WTC11 (cell line): ENCODE results near the gene ABCA1. TPM values are rescaled to one million over a fixed set of nuclear protein-coding genes. Genes with fewer than 3 reads are reported as not detected.

ENCODE experiments used
- ATAC-seq: fragments of 200-7000 bp; cut with Tn5 transposase; 2 replicates; pipeline ENCODE4 v1.10.0; 2021; ENCODE audit warnings: mild to moderate bottlenecking, moderate library complexity
- CTCF ChIA-PET: fragments of 300-600 bp; sonication (Branson Sonifier 250); formaldehyde crosslinking; loops from one replicate; lab custom pipeline; 2021; ENCODE audit warnings: antibody characterized with exemption; lab: Charles Lee
- POLR2A ChIA-PET: fragments of 350-600 bp; sonication (Branson Sonifier 250); formaldehyde crosslinking; loops from one replicate; lab custom pipeline; 2021; ENCODE audit warnings: antibody characterized with exemption; lab: Charles Lee
- DNase-seq: peaks from one replicate; pipeline ENCODE4 v3.0.0; 2021; ENCODE audit warnings: low spot score
- H3K27ac Mint-ChIP-seq: 2 replicates; pipeline ENCODE4 v1.8.0; 2021; ENCODE audit warnings: mixed read lengths
- H3K27me3 Mint-ChIP-seq: 2 replicates; pipeline ENCODE4 v1.8.0; 2021; ENCODE audit warnings: low read depth, mild to moderate bottlenecking, moderate library complexity, mixed read lengths
- H3K36me3 Mint-ChIP-seq: 2 replicates; pipeline ENCODE4 v1.8.0; 2021; ENCODE audit warnings: mixed read lengths
- H3K4me1 Mint-ChIP-seq: 2 replicates; pipeline ENCODE4 v1.8.0; 2022; ENCODE audit warnings: mixed read lengths
- H3K4me3 Mint-ChIP-seq: 2 replicates; pipeline ENCODE4 v1.8.0; 2021; ENCODE audit warnings: mild to moderate bottlenecking, moderate library complexity, mixed read lengths
- H3K9me3 Mint-ChIP-seq: 2 replicates; pipeline ENCODE4 v1.8.0; 2021; ENCODE audit warnings: mixed read lengths
- ARID4B ChIP-seq: sonication (generic); formaldehyde crosslinking; IDR thresholded peaks from 2 replicates; pipeline ENCODE4 v1.8.0; 2023; ENCODE audit warnings: missing genetic modification reagents, mild to moderate bottlenecking, borderline replicate concordance
- ATF6 ChIP-seq: sonication (generic); formaldehyde crosslinking; IDR thresholded peaks from 2 replicates; pipeline ENCODE4 v1.8.1; 2023; ENCODE audit warnings: mild to moderate bottlenecking, missing genetic modification reagents
- FOXJ3 ChIP-seq: sonication (generic); formaldehyde crosslinking; IDR thresholded peaks from 2 replicates; pipeline ENCODE4 v1.9.0; 2021; ENCODE audit warnings: missing genetic modification reagents, mild to moderate bottlenecking, borderline replicate concordance
- GABPB1 ChIP-seq: sonication (generic); formaldehyde crosslinking; IDR thresholded peaks from 2 replicates; pipeline ENCODE4 v1.8.1; 2023; ENCODE audit warnings: mild to moderate bottlenecking, missing genetic modification reagents
- GTF2I ChIP-seq: fragments of 250-450 bp; sonication (Bioruptor Pico); conservative IDR thresholded peaks from 2 replicates; pipeline ENCODE4 v1.4.0; 2021; ENCODE audit warnings: mild to moderate bottlenecking
- KAT7 ChIP-seq: sonication (generic); formaldehyde crosslinking; IDR thresholded peaks from 2 replicates; pipeline ENCODE4 v1.8.1; 2023; ENCODE audit warnings: missing genetic modification reagents, mild to moderate bottlenecking, borderline replicate concordance
- NFYB ChIP-seq: sonication (generic); formaldehyde crosslinking; conservative IDR thresholded peaks from 2 replicates; pipeline ENCODE4 v1.8.0; 2022; ENCODE audit warnings: low read depth, missing genetic modification reagents
- PRDM15 ChIP-seq: sonication (generic); formaldehyde crosslinking; IDR thresholded peaks from 2 replicates; pipeline ENCODE4 v1.8.0; 2022; ENCODE audit warnings: missing genetic modification reagents
- RELA ChIP-seq: sonication (generic); formaldehyde crosslinking; IDR thresholded peaks from 2 replicates; pipeline ENCODE4 v1.8.1; 2022; ENCODE audit warnings: missing genetic modification reagents, mild to moderate bottlenecking, borderline replicate concordance
- TCF7 ChIP-seq: sonication (generic); formaldehyde crosslinking; IDR thresholded peaks from 2 replicates; pipeline ENCODE4 v1.8.0; 2022; ENCODE audit warnings: mild to moderate bottlenecking, low read depth, missing genetic modification reagents, moderate library complexity
- ZNF121 ChIP-seq: sonication (generic); formaldehyde crosslinking; IDR thresholded peaks from 2 replicates; pipeline ENCODE4 v1.8.0; 2023; ENCODE audit warnings: missing genetic modification reagents
- ZNF396 ChIP-seq: fragments of 250-450 bp; sonication (Bioruptor Pico); IDR thresholded peaks from 2 replicates; pipeline ENCODE4 v1.8.0; 2021; ENCODE audit warnings: mild to moderate bottlenecking, moderate library complexity, borderline replicate concordance
- ZNF416 ChIP-seq: fragments of 250-450 bp; sonication (Bioruptor Pico); IDR thresholded peaks from 2 replicates; pipeline ENCODE4 v1.9.0; 2021; ENCODE audit warnings: mild to moderate bottlenecking, inconsistent platforms
- ZNF423 ChIP-seq: fragments of 250-450 bp; sonication (Bioruptor Pico); IDR thresholded peaks from 2 replicates; pipeline ENCODE4 v2.1.2; 2022; ENCODE audit warnings: mild to moderate bottlenecking, moderate library complexity
- total RNA-seq: library from RNA; stranded (reverse); gene quantifications from 3 replicates; pipeline ENCODE4 v1.2.3, GENCODE V29; 2021
- TF ChIP-seq, protein P1 (sequence below): sonication (generic); formaldehyde crosslinking; IDR thresholded peaks from 2 replicates; pipeline ENCODE4 v1.8.0; 2022; ENCODE audit warnings: mild to moderate bottlenecking, missing genetic modification reagents

ABCA1 gene
- total RNA-seq, 1 experiment from 2014 or later, result 7.8 TPM

- ATAC-seq, result no peak
These were observed 44.8 kb downstream of the ABCA1 start for GRCh38 chr9:104883169-104883568.

GRCh38 chr9:104882566-104882965, 45.4 kb downstream of the ABCA1 start:
- Mint-ChIP-seq H3K36me3 (no peaks in the 10 kb centered on the region), H3K9me3 (no peaks in the 10 kb centered on the region), H3K27me3 (peaks cover 28% of the 10 kb centered on the region), H3K4me3 (no peak overlapping the region), H3K4me1 (peaks cover 73% of the 10 kb centered on the region), H3K27ac (no peak overlapping the region)
- TF ChIP-seq KAT7 (CRISPR knock-in tag) (no peak), ATF6 (CRISPR knock-in tag) (no peak), PRDM15 (CRISPR knock-in tag) (no peak), ARID4B (CRISPR knock-in tag) (no peak)
- ATAC-seq, result no peak
- ChIA-PET CTCF (interaction anchor here (1.6 kb wide), 1 partner anchor 19 kb away, joined by 6 read pairs; no protein-coding TSS in a partner anchor), POLR2A (interaction anchor here (1.2 kb wide), 1 partner anchor 45 kb away, joined by 5 read pairs; no protein-coding TSS in a partner anchor)
- DNase-seq, result no peak

More at GRCh38 chr9:104883169-104883568, 44.8 kb downstream of the ABCA1 start:
- H3K27ac Mint-ChIP-seq, result no peak overlapping the region
- H3K9me3 Mint-ChIP-seq, result no peaks in the 10 kb centered on the region
- H3K4me1 Mint-ChIP-seq, result peaks cover 77% of the 10 kb centered on the region
- DNase-seq, result no peak
- POLR2A ChIA-PET, result no interaction called here
- H3K36me3 Mint-ChIP-seq, result 0 out of 2 replicates have a peak, but pooled peaks cover 5% of the 10 kb centered on the region
- TF ChIP-seq RELA (CRISPR knock-in tag) (no peak), GABPB1 (CRISPR knock-in tag) (no peak), NFYB (no peak), GTF2I (CRISPR knock-in tag) (no peak), TCF7 (no peak), ZNF423 (CRISPR knock-in tag) (no peak), ZNF121 (CRISPR knock-in tag) (no peak), ZNF396 (CRISPR knock-in tag) (no peak), ZNF416 (CRISPR knock-in tag) (no peak), FOXJ3 (CRISPR knock-in tag) (no peak)
- TF ChIP-seq, protein P1, sequence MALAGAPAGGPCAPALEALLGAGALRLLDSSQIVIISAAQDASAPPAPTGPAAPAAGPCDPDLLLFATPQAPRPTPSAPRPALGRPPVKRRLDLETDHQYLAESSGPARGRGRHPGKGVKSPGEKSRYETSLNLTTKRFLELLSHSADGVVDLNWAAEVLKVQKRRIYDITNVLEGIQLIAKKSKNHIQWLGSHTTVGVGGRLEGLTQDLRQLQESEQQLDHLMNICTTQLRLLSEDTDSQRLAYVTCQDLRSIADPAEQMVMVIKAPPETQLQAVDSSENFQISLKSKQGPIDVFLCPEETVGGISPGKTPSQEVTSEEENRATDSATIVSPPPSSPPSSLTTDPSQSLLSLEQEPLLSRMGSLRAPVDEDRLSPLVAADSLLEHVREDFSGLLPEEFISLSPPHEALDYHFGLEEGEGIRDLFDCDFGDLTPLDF, result no peak
- peaks cover 33% of the 10 kb centered on the region for H3K27me3 Mint-ChIP-seq
- CTCF ChIA-PET, result interaction anchor here (1.6 kb wide), 1 partner anchor 20 kb away, joined by 6 read pairs; no protein-coding TSS in a partner anchor
- no peak overlapping the region for H3K4me3 Mint-ChIP-seq
